ENCODE data around the gene GAD2.

DNA sequence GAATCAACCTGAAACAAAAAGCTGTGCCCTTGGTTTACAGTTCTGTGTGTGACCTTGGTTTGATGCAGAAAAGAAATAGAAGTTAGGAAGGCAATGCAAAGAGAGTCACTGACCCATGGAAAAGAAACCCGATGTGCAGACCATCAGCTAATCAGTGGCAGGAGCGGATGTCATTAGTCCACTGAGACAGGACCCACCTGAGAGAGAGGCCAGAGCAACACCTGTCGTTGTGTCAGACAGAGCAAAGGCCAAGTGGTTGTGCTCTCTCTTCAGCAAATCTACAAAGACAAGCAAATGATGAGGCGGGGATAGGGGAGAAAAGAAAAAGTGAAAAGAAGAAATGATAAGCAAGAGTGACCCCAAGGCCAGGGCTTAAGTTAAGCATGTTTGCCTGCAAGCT is 8.7 kb downstream of the GAD2 start:
- no peak for TF ChIP-seq EZH2phosphoT487 (IDR thresholded peaks at IDR 0.05)
- TF ChIP-seq, protein P1, sequence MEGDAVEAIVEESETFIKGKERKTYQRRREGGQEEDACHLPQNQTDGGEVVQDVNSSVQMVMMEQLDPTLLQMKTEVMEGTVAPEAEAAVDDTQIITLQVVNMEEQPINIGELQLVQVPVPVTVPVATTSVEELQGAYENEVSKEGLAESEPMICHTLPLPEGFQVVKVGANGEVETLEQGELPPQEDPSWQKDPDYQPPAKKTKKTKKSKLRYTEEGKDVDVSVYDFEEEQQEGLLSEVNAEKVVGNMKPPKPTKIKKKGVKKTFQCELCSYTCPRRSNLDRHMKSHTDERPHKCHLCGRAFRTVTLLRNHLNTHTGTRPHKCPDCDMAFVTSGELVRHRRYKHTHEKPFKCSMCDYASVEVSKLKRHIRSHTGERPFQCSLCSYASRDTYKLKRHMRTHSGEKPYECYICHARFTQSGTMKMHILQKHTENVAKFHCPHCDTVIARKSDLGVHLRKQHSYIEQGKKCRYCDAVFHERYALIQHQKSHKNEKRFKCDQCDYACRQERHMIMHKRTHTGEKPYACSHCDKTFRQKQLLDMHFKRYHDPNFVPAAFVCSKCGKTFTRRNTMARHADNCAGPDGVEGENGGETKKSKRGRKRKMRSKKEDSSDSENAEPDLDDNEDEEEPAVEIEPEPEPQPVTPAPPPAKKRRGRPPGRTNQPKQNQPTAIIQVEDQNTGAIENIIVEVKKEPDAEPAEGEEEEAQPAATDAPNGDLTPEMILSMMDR (IDR thresholded peaks at IDR 0.05): no peak
